Gastroesophageal sphincter (tissue), 4 donors: ENCODE results near the gene PTPRN2. TPM values are rescaled to one million over a fixed set of nuclear protein-coding genes. Genes with fewer than 3 reads are reported as not detected.
A peak's percentile ranks its signal among the peaks of the same experiment; 100 is the strongest.

Source experiments
- ATAC-seq: fragments of 150-250 bp; one replicate; pipeline ENCODE4 v1.9.1; 2016; ENCODE audit warnings: mild to moderate bottlenecking, moderate library complexity
- H3K27ac ChIP-seq, 4 donors: fragments of 200-600 bp; sonication (generic) in 3 of 4; 1 replicate in 3 of 4; 2 replicates in 1 of 4; pipeline ENCODE4 v1.5.1; 2016 to 2019
- H3K27me3 ChIP-seq: fragments of 200-600 bp; sonication (generic); one replicate; pipeline ENCODE4 v1.5.1; 2019
- H3K36me3 ChIP-seq, 2 donors: fragments of 200-600 bp; sonication (generic); one replicate each; pipeline ENCODE4 v1.5.1; 2019; ENCODE audit warnings: control low read depth in 1 of 2
- H3K4me1 ChIP-seq, 3 donors: fragments of 200-600 bp; sonication (generic); 1 replicate in 2 of 3; 2 replicates in 1 of 3; pipeline ENCODE4 v1.5.1; 2016 to 2019; ENCODE audit warnings: control low read depth in 2 of 3
- H3K4me3 ChIP-seq, 2 donors: fragments of 200-600 bp; sonication (generic); one replicate each; pipeline ENCODE4 v1.5.1; 2019; ENCODE audit warnings: mild to moderate bottlenecking in 1 of 2, moderate library complexity in 1 of 2
- H3K9me3 ChIP-seq, 3 donors: fragments of 200-600 bp; sonication (generic); one replicate each; pipeline ENCODE4 v1.5.1; 2017 to 2019; ENCODE audit warnings: control low read depth in 2 of 3
- EP300 ChIP-seq: sonication (generic); formaldehyde crosslinking; IDR thresholded peaks from one replicate; pipeline ENCODE4 v1.6.1; 2017; ENCODE audit warnings: antibody characterized with exemption, mild to moderate bottlenecking
- POLR2A ChIP-seq, 2 donors: fragments of 450-650 bp; IDR thresholded peaks; one replicate each; pipeline ENCODE4 v1.6.1; 2017; ENCODE audit warnings: antibody characterized with exemption in 2 of 2, mild to moderate bottlenecking in 2 of 2, moderate library complexity in 1 of 2
- POLR2AphosphoS5 ChIP-seq: sonication (generic); formaldehyde crosslinking; IDR thresholded peaks from one replicate; pipeline ENCODE4 v1.6.1; 2017; ENCODE audit warnings: antibody characterized with exemption
- WGBS, 2 donors: methylation state at CpG; one replicate each; pipeline ENCODE4 v1.1.5; 2018; ENCODE audit warnings: low coverage in 1 of 2; 5-methylcytosine and 5-hydroxymethylcytosine counted together
- total RNA-seq, 4 donors: library from RNA; depleted of rRNA; stranded (reverse); fragments of >200 nt; gene quantifications; one replicate each; pipeline ENCODE4 v1.1.0, GENCODE V29; 2016
- TF ChIP-seq, protein P1 (sequence below), 4 experiments: fragments of 200-600 bp in 2 of 4; fragments of 450-650 bp in 2 of 4; sonication (generic) in 1 of 4; IDR thresholded peaks; one replicate each; pipeline ENCODE4 v1.5.1; 2017 to 2019; ENCODE audit warnings: antibody characterized with exemption in 4 of 4, mild to moderate bottlenecking in 2 of 4, moderate library complexity in 2 of 4

Gene PTPRN2
- total RNA-seq, 4 donors from 2014 or later, result 1.7 to 4.7 (median 3.3) TPM

GRCh38 chr7:157879391-157879790, 708.2 kb downstream of the PTPRN2 start:
- Histone ChIP-seq H3K27me3 (peaks cover 31% of the 10 kb centered on the region), H3K9me3 (peaks cover 0 to 2% (median 0%) of the 10 kb centered on the region in 3 donors), H3K4me1 (no peaks in the 10 kb centered on the region), H3K27ac (no peak overlapping the region), H3K36me3 (no peaks in the 10 kb centered on the region), H3K4me3 (no peak overlapping the region)
- no peak for TF ChIP-seq EP300
- no peak for TF ChIP-seq POLR2A (IDR thresholded peaks at IDR 0.05)
- no peak for TF ChIP-seq POLR2AphosphoS5
- TF ChIP-seq, protein P1, sequence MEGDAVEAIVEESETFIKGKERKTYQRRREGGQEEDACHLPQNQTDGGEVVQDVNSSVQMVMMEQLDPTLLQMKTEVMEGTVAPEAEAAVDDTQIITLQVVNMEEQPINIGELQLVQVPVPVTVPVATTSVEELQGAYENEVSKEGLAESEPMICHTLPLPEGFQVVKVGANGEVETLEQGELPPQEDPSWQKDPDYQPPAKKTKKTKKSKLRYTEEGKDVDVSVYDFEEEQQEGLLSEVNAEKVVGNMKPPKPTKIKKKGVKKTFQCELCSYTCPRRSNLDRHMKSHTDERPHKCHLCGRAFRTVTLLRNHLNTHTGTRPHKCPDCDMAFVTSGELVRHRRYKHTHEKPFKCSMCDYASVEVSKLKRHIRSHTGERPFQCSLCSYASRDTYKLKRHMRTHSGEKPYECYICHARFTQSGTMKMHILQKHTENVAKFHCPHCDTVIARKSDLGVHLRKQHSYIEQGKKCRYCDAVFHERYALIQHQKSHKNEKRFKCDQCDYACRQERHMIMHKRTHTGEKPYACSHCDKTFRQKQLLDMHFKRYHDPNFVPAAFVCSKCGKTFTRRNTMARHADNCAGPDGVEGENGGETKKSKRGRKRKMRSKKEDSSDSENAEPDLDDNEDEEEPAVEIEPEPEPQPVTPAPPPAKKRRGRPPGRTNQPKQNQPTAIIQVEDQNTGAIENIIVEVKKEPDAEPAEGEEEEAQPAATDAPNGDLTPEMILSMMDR (IDR thresholded peaks at IDR 0.05), result no peak
- WGBS, 2 donors, result 73 to 85% methylated on average over 10 of the region's 10 CpGs
- ATAC-seq, result no peak

DNA sequence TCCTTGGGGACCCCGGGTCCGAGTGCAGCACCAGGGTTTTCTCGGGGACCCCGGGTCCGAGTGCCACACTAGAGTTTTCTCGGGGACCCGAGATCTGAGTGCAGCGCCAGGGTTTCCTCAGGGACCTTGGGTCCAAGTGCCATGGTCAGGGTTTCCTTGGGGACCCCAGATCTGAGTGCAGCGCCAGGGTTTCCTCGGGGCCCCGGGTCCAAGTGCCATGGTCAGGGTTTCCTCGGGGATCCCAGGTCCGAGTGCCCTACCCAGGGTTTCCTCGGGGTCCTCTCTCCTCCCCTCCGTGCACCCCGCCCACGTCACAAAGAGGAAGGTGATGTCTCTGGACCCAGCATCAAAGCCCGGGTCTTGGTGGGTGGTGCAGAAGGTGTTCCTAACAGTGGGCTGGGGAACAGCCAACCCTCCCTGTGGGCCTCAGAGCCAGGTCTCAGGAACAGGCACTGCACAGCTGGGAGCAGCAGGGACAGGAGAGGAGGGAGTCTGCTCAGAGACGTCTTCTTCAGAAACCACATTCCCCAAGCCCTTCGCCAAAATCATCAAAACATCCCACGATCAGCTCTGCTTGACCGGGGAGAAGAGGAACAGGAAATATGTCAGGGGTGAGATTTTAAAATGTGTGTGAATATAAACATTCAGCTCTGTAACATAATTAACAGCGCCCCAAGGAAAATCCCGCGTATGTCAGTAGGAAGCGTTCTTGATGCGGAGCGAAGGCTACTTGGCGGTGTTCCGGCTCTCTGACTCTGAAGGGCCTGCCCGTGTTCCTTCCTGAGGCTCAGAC, 710.1 kb downstream of the PTPRN2 start:
- H3K4me1 ChIP-seq, result no peaks in the 10 kb centered on the region
- H3K4me3 ChIP-seq, result no peak overlapping the region
- TF ChIP-seq POLR2AphosphoS5, result no peak
- no peak for TF ChIP-seq POLR2A (IDR thresholded peaks at IDR 0.05)
- TF ChIP-seq EP300, result no peak
- TF ChIP-seq, protein P1 (IDR thresholded peaks at IDR 0.05), result no peak
- H3K36me3 ChIP-seq, result no peaks in the 10 kb centered on the region
- H3K27me3 ChIP-seq, result peaks cover 44% of the 10 kb centered on the region
- H3K27ac ChIP-seq, result no peak overlapping the region
- 37% methylated on average over 11 of the region's 31 CpGs; no CpG with 5 or more reads in 1 of the 2 donors for WGBS, 2 donors
- no peaks in the 10 kb centered on the region for H3K9me3 ChIP-seq
- ATAC-seq, result no peak

DNA sequence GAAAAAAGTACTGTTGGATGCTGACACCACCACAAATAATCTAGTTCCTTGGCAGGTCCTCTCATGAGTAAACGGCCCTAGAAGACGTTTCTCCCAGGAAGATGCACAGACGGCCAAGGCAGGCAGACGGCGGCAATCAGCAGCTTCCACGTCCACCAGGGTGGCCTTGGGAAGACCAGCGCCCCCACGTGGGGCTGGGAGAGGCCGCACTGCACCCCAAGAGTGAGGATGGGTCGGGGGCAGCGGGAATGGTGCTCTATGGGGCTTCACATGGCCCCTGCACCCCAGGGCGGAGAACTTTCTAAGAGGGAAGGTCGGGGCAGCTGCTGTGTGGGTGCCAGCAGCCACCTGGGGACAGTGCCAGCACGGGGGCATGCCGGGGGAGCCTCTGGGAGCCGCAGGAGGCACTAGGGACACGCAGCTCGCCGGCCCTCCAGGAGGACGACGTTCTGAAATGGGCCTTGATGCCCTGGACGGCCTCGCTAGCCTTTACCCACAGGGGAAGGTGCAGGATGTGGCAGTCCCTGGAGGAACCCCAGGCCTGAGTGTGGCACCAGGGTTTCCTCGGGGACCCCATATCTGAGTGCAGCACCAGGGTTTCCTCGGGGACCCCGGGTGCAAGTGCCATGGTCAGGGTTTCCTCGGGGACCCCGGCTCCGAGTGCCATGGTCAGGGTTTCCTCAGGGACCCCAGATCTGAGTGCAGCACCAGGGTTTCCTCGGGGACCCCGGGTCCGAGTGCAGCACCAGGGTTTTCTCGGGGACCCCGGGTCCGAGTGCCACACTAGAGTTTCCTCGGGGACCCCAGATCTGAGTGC, 710.9 kb downstream of the PTPRN2 start:
- Histone ChIP-seq H3K4me3 (no peak overlapping the region), H3K4me1 (no peaks in the 10 kb centered on the region), H3K36me3 (no peaks in the 10 kb centered on the region), H3K9me3 (no peaks in the 10 kb centered on the region), H3K27me3 (peaks cover 47% of the 10 kb centered on the region), H3K27ac (no peak overlapping the region)
- ATAC-seq, result no peak
- WGBS, 2 donors, result 87% methylated on average over 3 of the region's 36 CpGs; no CpG with 5 or more reads in 1 of the 2 donors
- no peak for TF ChIP-seq POLR2AphosphoS5
- no peak for TF ChIP-seq POLR2A (IDR thresholded peaks at IDR 0.05)
- TF ChIP-seq EP300, result no peak
- TF ChIP-seq, protein P1 (IDR thresholded peaks at IDR 0.05), result no peak

- ATAC-seq, result no peak
These were observed 712.1 kb downstream of the PTPRN2 start for GRCh38 chr7:157875230-157876179.

More at GRCh38 chr7:157875230-157876179, 712.1 kb downstream of the PTPRN2 start:
- no peak overlapping the region for H3K4me3 ChIP-seq
- TF ChIP-seq, protein P1 (IDR thresholded peaks at IDR 0.05), result peak in 2 of 4 experiments; percentile 37 to 56
- TF ChIP-seq POLR2A (IDR thresholded peaks at IDR 0.05) (no peak), POLR2AphosphoS5 (no peak)
- H3K4me1 ChIP-seq, result no peaks in the 10 kb centered on the region
- H3K27me3 ChIP-seq, result peaks cover 47% of the 10 kb centered on the region
- H3K27ac ChIP-seq, result no peak overlapping the region
- H3K9me3 ChIP-seq, result no peaks in the 10 kb centered on the region
- WGBS, 2 donors, result 25 to 50% methylated on average over 2 to 3 of the region's 30 CpGs
- no peaks in the 10 kb centered on the region for H3K36me3 ChIP-seq
